IPS-20b (cell line): Measurements from ENCODE around the gene SVIL.
"Not testable (repeated sequence)": the region's sequence is repeated elsewhere in the genome, so short reads cannot be mapped to it uniquely, and the experiment has no call there.

Source experiments
- H3K27ac ChIP-seq: one replicate; pipeline ENCODE4 v1.5.1; 2013; ENCODE audit warnings: low read length
- H3K27me3 ChIP-seq: 2 replicates; pipeline ENCODE4 v1.6.1; 2013; ENCODE audit warnings: mild to moderate bottlenecking, low read length, inconsistent platforms; ENCODE audit not compliant: insufficient read depth
- H3K36me3 ChIP-seq: 2 replicates; pipeline ENCODE4 v1.6.1; 2013; ENCODE audit warnings: low read depth, mild to moderate bottlenecking, inconsistent platforms, low read length, moderate library complexity; ENCODE audit not compliant: insufficient read depth
- H3K4me1 ChIP-seq: 2 replicates; pipeline ENCODE4 v1.6.1; 2013; ENCODE audit warnings: mild to moderate bottlenecking, control low read depth, inconsistent platforms, low read length, moderate library complexity; ENCODE audit not compliant: insufficient read depth
- H3K4me3 ChIP-seq: 2 replicates; pipeline ENCODE4 v1.5.1; 2013; ENCODE audit warnings: mild to moderate bottlenecking, low read length, inconsistent platforms
- H3K9ac ChIP-seq: 2 replicates; pipeline ENCODE4 v1.6.1; 2013; ENCODE audit warnings: low read depth, mild to moderate bottlenecking, inconsistent platforms, low read length, moderate library complexity
- H3K9me3 ChIP-seq: 2 replicates; pipeline ENCODE4 v1.6.1; 2013; ENCODE audit warnings: mild to moderate bottlenecking, low read depth, low read length, inconsistent platforms; ENCODE audit not compliant: insufficient read depth

SVIL gene

DNA sequence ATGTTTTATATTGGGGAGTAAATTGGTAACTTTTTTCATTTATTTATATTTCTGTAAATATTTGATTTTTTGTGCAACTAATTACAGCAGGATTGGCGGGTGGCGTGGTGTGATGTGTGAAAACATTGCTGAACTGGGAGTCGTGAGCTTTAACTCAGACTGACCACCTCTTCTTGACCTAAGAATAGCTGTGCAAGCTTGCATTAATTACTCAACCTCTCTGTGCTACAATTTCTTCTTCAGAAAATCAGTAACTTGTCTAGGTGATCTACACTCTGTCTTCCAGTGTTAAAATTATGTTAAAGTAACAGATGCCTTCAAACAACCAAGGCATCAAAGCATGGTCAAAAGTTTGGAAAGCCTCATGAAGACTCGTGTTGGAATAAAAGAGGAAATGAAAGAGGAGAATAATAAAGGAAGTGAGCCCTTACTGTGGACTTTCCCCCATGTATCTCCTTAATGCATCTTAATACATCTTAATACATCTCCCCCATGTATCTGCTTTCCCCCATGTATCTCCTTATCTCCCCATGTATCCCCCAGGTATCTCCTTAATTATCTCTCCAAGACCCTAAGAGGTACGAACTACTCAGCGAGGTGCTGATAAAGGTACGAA is 71.2 kb downstream of the SVIL start:
- Histone ChIP-seq H3K27ac (no peak overlapping the region), H3K9me3 (no peaks in the 10 kb centered on the region), H3K27me3 (no peaks in the 10 kb centered on the region), H3K9ac (no peak overlapping the region), H3K36me3 (no peaks in the 10 kb centered on the region), H3K4me1 (peaks cover 9% of the 10 kb centered on the region; the same call in 1 of the 2 replicates), H3K4me3 (no peak overlapping the region)

DNA sequence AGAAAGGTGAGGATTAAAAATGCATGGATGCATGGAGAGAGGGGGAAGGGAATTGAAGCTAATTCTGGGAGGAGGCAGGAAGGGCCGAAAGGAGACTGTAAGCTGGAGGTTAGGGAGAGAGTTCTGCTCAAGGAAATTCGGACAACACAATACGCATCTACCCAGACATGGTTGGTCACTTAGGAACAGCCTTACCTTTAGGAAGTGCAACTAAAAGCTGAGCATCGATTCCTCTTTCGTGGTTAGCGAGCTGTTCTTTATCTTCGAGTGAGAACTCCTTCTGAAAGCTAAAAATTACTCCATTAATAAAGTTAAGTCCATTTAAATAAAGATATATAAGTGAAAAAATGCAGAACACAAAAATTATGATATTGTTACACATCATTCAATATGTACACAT is 71.8 kb downstream of the SVIL start:
- H3K4me1 ChIP-seq, H3K4me3 ChIP-seq, H3K9ac ChIP-seq, H3K27ac ChIP-seq, H3K36me3 ChIP-seq, H3K9me3 ChIP-seq, H3K27me3 ChIP-seq: not testable (repeated sequence)

GRCh38 chr10:29559996-29560395 is 74.8 kb downstream of the SVIL start:
- H3K36me3 ChIP-seq = no peaks in the 10 kb centered on the region
- no peak overlapping the region for H3K4me3 ChIP-seq
- H3K9ac ChIP-seq = no peak overlapping the region
- H3K27ac ChIP-seq = no peak overlapping the region
- H3K9me3 ChIP-seq = no peaks in the 10 kb centered on the region
- no peaks in the 10 kb centered on the region for H3K27me3 ChIP-seq
- H3K4me1 ChIP-seq = peaks cover 14% of the 10 kb centered on the region; the same call in 1 of the 2 replicates

GRCh38 chr10:29557665-29558064 is 77.1 kb downstream of the SVIL start:
- Histone ChIP-seq H3K36me3 (peaks cover 6% of the 10 kb centered on the region; the same call in 1 of the 2 replicates), H3K4me3 (no peak overlapping the region), H3K27ac (no peak overlapping the region), H3K9me3 (no peaks in the 10 kb centered on the region), H3K9ac (no peak overlapping the region), H3K27me3 (no peaks in the 10 kb centered on the region), H3K4me1 (peaks cover 15% of the 10 kb centered on the region; the same call in 1 of the 2 replicates)

GRCh38 chr10:29555746-29556481 is 78.9 kb downstream of the SVIL start:
- H3K9ac ChIP-seq = no peak overlapping the region
- H3K27ac ChIP-seq = no peak overlapping the region

DNA sequence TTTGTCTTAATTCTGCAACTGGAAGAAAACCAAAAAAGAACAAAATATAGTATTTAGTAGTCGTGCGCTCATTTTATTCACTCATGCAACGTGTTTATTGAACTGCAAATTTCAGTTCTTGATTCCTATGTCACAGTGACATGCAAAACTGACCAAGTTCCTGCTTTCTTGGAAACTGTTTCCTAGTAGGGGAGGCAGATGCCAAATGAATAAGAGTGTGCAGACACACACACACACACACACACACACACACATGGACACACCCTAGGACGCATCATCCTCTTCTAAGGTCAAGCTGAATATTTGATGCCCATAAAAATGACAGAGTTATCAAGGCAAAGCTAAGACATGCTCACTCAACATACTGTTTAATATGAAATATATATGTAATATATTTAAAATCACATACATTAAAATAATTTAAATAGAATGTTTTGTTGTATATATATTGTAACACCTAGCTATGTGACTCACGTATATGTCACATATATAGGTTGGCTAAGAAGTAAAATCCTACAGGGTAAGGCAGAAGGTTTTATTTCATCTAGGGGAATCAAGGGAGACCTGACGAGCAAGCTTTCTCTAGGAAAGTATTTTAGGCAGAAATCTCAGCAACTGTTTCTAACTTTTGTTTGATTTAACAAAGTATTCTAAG is 79.6 kb downstream of the SVIL start:
- peaks cover 19% of the 10 kb centered on the region for H3K36me3 ChIP-seq
- no peak overlapping the region for H3K27ac ChIP-seq
- H3K9ac ChIP-seq = no peak overlapping the region
- no peaks in the 10 kb centered on the region for H3K9me3 ChIP-seq
- peaks cover 15% of the 10 kb centered on the region; the same call in 1 of the 2 replicates for H3K4me1 ChIP-seq
- no peaks in the 10 kb centered on the region for H3K27me3 ChIP-seq
- H3K4me3 ChIP-seq = no peak overlapping the region

More at GRCh38 chr10:29555746-29556481, 78.9 kb downstream of the SVIL start:
- no peaks in the 10 kb centered on the region for H3K27me3 ChIP-seq
- H3K4me1 ChIP-seq = peaks cover 15% of the 10 kb centered on the region; the same call in 1 of the 2 replicates
- H3K4me3 ChIP-seq = no peak overlapping the region
- peaks cover 12% of the 10 kb centered on the region for H3K36me3 ChIP-seq
- no peaks in the 10 kb centered on the region for H3K9me3 ChIP-seq

GRCh38 chr10:29554660-29555059 is 80.1 kb downstream of the SVIL start:
- Histone ChIP-seq H3K27me3 (no peaks in the 10 kb centered on the region), H3K36me3 (peaks cover 22% of the 10 kb centered on the region), H3K4me3 (no peak overlapping the region), H3K27ac (no peak overlapping the region), H3K9me3 (no peaks in the 10 kb centered on the region), H3K4me1 (peaks cover 15% of the 10 kb centered on the region; the same call in 1 of the 2 replicates), H3K9ac (no peak overlapping the region)

DNA sequence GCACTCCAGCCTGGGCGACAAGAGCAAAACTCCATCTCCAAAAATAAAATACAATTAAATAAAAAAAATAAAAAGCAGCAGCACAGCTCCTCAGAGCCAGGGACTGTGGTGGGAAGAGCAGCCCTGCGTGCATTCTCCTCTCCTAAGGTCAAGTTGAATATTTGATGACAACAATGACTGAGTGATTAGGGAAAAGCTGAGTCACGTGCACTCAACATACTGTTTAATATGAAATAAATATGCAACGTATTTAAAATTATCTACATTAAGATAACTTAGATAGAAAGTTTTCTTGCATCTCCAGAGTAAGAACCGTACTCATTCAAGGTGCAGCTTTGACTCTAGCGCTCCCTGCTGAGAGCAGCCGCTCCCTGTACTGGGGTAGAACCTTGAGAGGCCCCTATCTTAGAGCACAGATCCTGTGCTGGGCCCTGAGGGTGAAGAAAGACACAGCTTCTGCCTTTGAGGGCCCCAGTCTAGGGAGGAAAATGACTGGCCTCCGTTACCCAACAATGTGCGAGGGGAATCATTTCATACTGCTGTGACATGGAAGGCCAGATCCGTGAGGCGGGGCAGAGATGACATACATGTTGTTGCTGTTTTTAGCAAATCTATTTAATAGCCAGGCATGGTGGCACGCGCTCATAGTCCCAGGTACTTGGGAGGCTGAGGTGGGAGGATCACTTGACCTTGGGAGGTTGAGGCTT is 81.1 kb downstream of the SVIL start:
- no peak overlapping the region for H3K9ac ChIP-seq
- no peak overlapping the region for H3K4me3 ChIP-seq
- no peaks in the 10 kb centered on the region for H3K27me3 ChIP-seq
- H3K9me3 ChIP-seq = no peaks in the 10 kb centered on the region
- H3K27ac ChIP-seq = no peak overlapping the region
- peaks cover 22% of the 10 kb centered on the region for H3K36me3 ChIP-seq
- peaks cover 15% of the 10 kb centered on the region; the same call in 1 of the 2 replicates for H3K4me1 ChIP-seq

- H3K4me3 ChIP-seq, H3K9me3 ChIP-seq, H3K27ac ChIP-seq, H3K27me3 ChIP-seq, H3K9ac ChIP-seq: not testable (repeated sequence)
- Histone ChIP-seq H3K36me3 (peaks cover 22% of the 10 kb centered on the region), H3K4me1 (peaks cover 15% of the 10 kb centered on the region; the same call in 1 of the 2 replicates)
Measured at GRCh38 chr10:29553116-29553515, 81.7 kb downstream of the SVIL start.

DNA sequence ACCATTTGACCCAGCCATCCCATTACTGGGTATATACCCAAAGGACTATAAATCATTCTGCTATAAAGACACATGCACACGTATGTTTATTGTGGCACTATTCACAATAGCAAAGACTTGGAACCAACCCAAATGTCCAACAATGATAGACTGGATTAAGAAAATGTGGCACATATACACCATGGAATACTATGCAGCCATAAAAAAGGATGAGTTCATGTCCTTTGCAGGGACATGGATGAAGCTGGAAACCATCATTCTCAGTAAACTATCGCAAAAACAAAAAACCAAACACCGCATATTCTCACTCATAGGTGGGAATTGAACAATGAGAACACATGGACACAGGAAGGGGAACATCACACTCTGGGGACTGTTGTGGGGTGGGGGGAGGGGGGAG is 85.3 kb downstream of the SVIL start:
- H3K9me3 ChIP-seq, H3K4me1 ChIP-seq, H3K27me3 ChIP-seq, H3K9ac ChIP-seq, H3K27ac ChIP-seq, H3K4me3 ChIP-seq: not testable (repeated sequence)
- peaks cover 19% of the 10 kb centered on the region for H3K36me3 ChIP-seq

DNA sequence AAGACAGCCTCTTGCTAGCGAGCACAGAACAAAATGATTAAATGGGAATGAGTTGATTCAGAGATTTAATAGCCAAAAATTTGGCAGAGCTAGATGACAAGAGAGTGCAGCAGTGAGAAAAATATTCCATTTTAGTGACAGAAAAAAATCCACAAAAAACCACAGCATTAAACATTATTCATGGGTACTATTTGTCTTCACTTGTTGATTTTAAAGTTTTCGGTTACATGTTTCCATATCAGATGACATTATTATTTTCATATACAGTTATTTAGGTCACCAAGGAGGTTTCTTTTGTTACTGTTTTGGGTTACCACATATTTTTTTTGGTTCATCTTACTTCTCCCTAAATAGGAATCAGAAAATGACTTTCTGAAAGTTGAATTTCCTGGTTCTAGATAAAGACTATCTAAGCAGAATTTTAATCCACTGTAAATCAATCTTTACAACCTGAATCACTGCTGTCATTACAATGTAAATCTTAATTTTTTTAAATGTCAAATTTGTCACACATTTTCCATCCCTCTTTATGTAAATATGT is 87.9 kb downstream of the SVIL start:
- Histone ChIP-seq H3K27me3 (no peaks in the 10 kb centered on the region), H3K9me3 (no peaks in the 10 kb centered on the region), H3K4me1 (peaks cover 2% of the 10 kb centered on the region), H3K9ac (no peak overlapping the region), H3K4me3 (no peak overlapping the region), H3K27ac (no peak overlapping the region), H3K36me3 (peaks cover 16% of the 10 kb centered on the region; the same call in 1 of the 2 replicates)
